HEK293 (cell line): ENCODE results near the gene ZNF865.

Experiments
- BCL11B ChIP-seq: fragments of 450-650 bp; formaldehyde crosslinking; IDR thresholded peaks from 2 replicates; pipeline ENCODE4 v1.5.1; 2016; ENCODE audit warnings: low read depth, missing biosample characterization, missing genetic modification characterization
- GLIS1 ChIP-seq: fragments of 450-650 bp; formaldehyde crosslinking; IDR thresholded peaks from 2 replicates; pipeline ENCODE4 v1.5.1; 2016; ENCODE audit warnings: missing biosample characterization, missing genetic modification characterization
- KLF9 ChIP-seq: fragments of 450-650 bp; formaldehyde crosslinking; IDR thresholded peaks from 2 replicates; pipeline ENCODE4 v1.5.1; 2016; ENCODE audit warnings: missing biosample characterization, missing genetic modification characterization, low read depth
- REPIN1 ChIP-seq: fragments of 450-650 bp; formaldehyde crosslinking; IDR thresholded peaks from 2 replicates; pipeline ENCODE4 v1.5.1; 2017; ENCODE audit warnings: missing biosample characterization, missing genetic modification characterization, low read depth
- SCRT2 ChIP-seq: fragments of 450-650 bp; formaldehyde crosslinking; IDR thresholded peaks from 2 replicates; pipeline ENCODE4 v1.5.1; 2016; ENCODE audit warnings: missing biosample characterization, missing genetic modification characterization
- ZBTB1 ChIP-seq: fragments of 450-650 bp; formaldehyde crosslinking; IDR thresholded peaks from 2 replicates; pipeline ENCODE4 v1.5.1; 2016; ENCODE audit warnings: missing biosample characterization, missing genetic modification characterization
- ZBTB8A ChIP-seq: fragments of 450-650 bp; formaldehyde crosslinking; IDR thresholded peaks from 2 replicates; pipeline ENCODE4 v1.5.1; 2016; ENCODE audit warnings: missing biosample characterization, missing genetic modification characterization
- ZIC2 ChIP-seq: fragments of 450-650 bp; formaldehyde crosslinking; IDR thresholded peaks from 2 replicates; pipeline ENCODE4 v1.5.1; 2016; ENCODE audit warnings: missing biosample characterization, missing genetic modification characterization
- ZNF140 ChIP-seq: fragments of 450-650 bp; formaldehyde crosslinking; IDR thresholded peaks from 2 replicates; pipeline ENCODE4 v1.5.1; 2016; ENCODE audit warnings: missing biosample characterization, missing genetic modification characterization
- ZNF169 ChIP-seq: fragments of 450-650 bp; formaldehyde crosslinking; IDR thresholded peaks from 2 replicates; pipeline ENCODE4 v1.5.1; 2016; ENCODE audit warnings: missing biosample characterization, missing genetic modification characterization
- ZNF174 ChIP-seq: fragments of 450-650 bp; formaldehyde crosslinking; IDR thresholded peaks from 2 replicates; pipeline ENCODE4 v1.5.0; 2017; ENCODE audit warnings: missing biosample characterization, mild to moderate bottlenecking, missing genetic modification characterization
- ZNF184 ChIP-seq: fragments of 450-650 bp; IDR thresholded peaks from 2 replicates; pipeline ENCODE4 v1.5.1; 2018; ENCODE audit warnings: missing biosample characterization, mild to moderate bottlenecking, missing genetic modification characterization
- ZNF2 ChIP-seq: fragments of 450-650 bp; formaldehyde crosslinking; IDR thresholded peaks from 2 replicates; pipeline ENCODE4 v1.5.1; 2016; ENCODE audit warnings: missing biosample characterization, missing genetic modification characterization
- ZNF292 ChIP-seq: fragments of 450-650 bp; formaldehyde crosslinking; IDR thresholded peaks from 2 replicates; pipeline ENCODE4 v1.5.1; 2016; ENCODE audit warnings: low read depth, missing biosample characterization, missing genetic modification characterization, borderline replicate concordance
- ZNF341 ChIP-seq: fragments of 450-650 bp; formaldehyde crosslinking; IDR thresholded peaks from 2 replicates; pipeline ENCODE4; 2016; ENCODE audit warnings: low read depth, missing biosample characterization, missing genetic modification characterization
- ZNF394 ChIP-seq: fragments of 450-650 bp; formaldehyde crosslinking; IDR thresholded peaks from 2 replicates; pipeline ENCODE4 v1.5.1; 2016; ENCODE audit warnings: missing biosample characterization, missing genetic modification characterization, mild to moderate bottlenecking, moderate library complexity, borderline replicate concordance
- ZNF416 ChIP-seq: fragments of 450-650 bp; formaldehyde crosslinking; IDR thresholded peaks from 2 replicates; pipeline ENCODE4 v1.5.1; 2016; ENCODE audit warnings: missing biosample characterization, missing genetic modification characterization
- ZNF423 ChIP-seq: fragments of 450-650 bp; formaldehyde crosslinking; IDR thresholded peaks from 2 replicates; pipeline ENCODE4 v1.5.1; 2016; ENCODE audit warnings: missing biosample characterization, missing genetic modification characterization
- ZNF560 ChIP-seq: fragments of 450-650 bp; formaldehyde crosslinking; IDR thresholded peaks from 2 replicates; pipeline ENCODE4 v1.5.1; 2017; ENCODE audit warnings: missing biosample characterization, missing genetic modification characterization, borderline replicate concordance
- ZNF600 ChIP-seq: fragments of 450-650 bp; formaldehyde crosslinking; IDR thresholded peaks from 2 replicates; pipeline ENCODE4 v1.5.1; 2016; ENCODE audit warnings: missing biosample characterization, missing genetic modification characterization
- ZNF624 ChIP-seq: fragments of 450-650 bp; formaldehyde crosslinking; IDR thresholded peaks from 2 replicates; pipeline ENCODE4 v1.5.1; 2017; ENCODE audit warnings: missing biosample characterization, missing genetic modification characterization
- ZNF76 ChIP-seq: fragments of 450-650 bp; formaldehyde crosslinking; IDR thresholded peaks from 2 replicates; pipeline ENCODE4; 2016; ENCODE audit warnings: low read depth, missing biosample characterization, missing genetic modification characterization, borderline replicate concordance
- ZNF785 ChIP-seq: fragments of 450-650 bp; formaldehyde crosslinking; IDR thresholded peaks from 2 replicates; pipeline ENCODE4 v1.5.1; 2016; ENCODE audit warnings: missing biosample characterization, missing genetic modification characterization
- ZNF792 ChIP-seq: fragments of 450-650 bp; formaldehyde crosslinking; IDR thresholded peaks from 2 replicates; pipeline ENCODE4 v1.5.1; 2016; ENCODE audit warnings: missing biosample characterization, missing genetic modification characterization
- ZNF830 ChIP-seq: fragments of 450-650 bp; IDR thresholded peaks from 2 replicates; pipeline ENCODE4 v1.5.0; 2018; ENCODE audit warnings: missing biosample characterization, missing genetic modification characterization, low read depth, mild to moderate bottlenecking, moderate library complexity
- ZNF843 ChIP-seq: fragments of 450-650 bp; formaldehyde crosslinking; IDR thresholded peaks from 2 replicates; pipeline ENCODE4 v1.5.1; 2016; ENCODE audit warnings: missing biosample characterization, missing genetic modification characterization
- TF ChIP-seq, protein P1 (sequence below): fragments of 450-650 bp; formaldehyde crosslinking; IDR thresholded peaks from 2 replicates; pipeline ENCODE4 v1.5.1; 2016; ENCODE audit warnings: missing biosample characterization, missing genetic modification characterization
- TF ChIP-seq, protein P2 (sequence below): fragments of 450-650 bp; formaldehyde crosslinking; IDR thresholded peaks from 2 replicates; pipeline ENCODE4 v1.5.1; 2016; ENCODE audit warnings: missing biosample characterization, missing genetic modification characterization
- TF ChIP-seq, protein P3 (sequence below): fragments of 450-650 bp; formaldehyde crosslinking; IDR thresholded peaks from 2 replicates; pipeline ENCODE4 v1.5.1; 2016; ENCODE audit warnings: missing biosample characterization, missing genetic modification characterization
- TF ChIP-seq, protein P4 (sequence below): fragments of 450-650 bp; formaldehyde crosslinking; IDR thresholded peaks from 2 replicates; pipeline ENCODE4 v1.5.1; 2016; ENCODE audit warnings: missing biosample characterization, missing genetic modification characterization, borderline replicate concordance
- TF ChIP-seq, protein P5 (sequence below): fragments of 450-650 bp; formaldehyde crosslinking; IDR thresholded peaks from 2 replicates; pipeline ENCODE4 v1.5.1; 2017; ENCODE audit warnings: missing biosample characterization, missing genetic modification characterization

ZNF865 gene

DNA sequence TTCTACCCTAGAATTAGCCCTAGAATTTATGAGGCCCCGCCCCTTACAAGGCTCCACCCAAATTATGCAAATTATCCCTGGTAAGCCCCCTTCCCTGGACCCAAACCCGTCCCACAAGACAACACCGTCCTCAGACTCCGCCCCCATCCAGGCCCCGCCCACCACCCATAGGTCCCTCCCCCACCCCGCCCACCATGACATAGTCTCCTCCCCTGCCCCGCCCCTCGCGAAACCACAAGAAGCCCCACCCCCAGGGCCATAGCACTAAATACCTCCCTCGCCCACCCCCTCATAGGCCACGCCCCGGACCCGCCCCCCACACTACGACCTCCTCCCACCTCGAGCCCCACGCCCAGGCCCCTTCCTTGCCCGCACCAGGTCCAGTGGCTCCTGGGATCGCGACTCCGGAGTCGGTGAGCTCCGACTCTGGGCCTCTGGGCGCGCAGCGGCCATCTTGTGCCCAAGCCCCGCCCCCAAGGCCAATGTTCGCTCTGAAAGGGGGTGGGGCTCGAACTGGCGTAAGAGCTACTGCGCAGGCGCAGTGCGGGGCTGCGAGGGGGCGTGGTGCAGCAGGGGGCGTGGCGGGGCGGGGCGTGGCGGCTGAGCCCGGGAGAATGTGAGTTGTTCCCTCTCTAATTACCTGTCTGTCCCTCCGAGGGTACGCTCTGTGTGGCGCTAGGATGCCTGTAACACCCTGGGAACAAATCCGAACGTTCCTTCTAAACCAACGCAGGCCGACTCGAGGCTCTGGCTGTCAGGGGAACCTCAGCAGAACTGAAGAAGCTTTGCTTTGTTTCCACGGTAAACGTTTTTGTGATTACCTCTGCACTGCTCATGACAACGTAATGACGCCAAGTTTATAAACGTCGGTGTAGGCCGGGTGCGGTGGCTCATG lies 18.9 kb downstream of the ZNF865 start, which contains the start of gene ZNF784 (continued):
- TF ChIP-seq ZNF292 (tag by site-specific recombination) (no peak), ZNF416 (tag by site-specific recombination) (no peak), SCRT2 (tag by site-specific recombination) (0 out of 2 replicates have a peak, but pooled peaks have one; percentile 8), ZNF2 (tag by site-specific recombination) (no peak), ZNF843 (0 out of 2 replicates have a peak, but pooled peaks have one; percentile 23), ZIC2 (tag by site-specific recombination) (no peak), ZNF560 (no peak), ZBTB8A (tag by site-specific recombination) (no peak), ZNF423 (tag by site-specific recombination) (no peak), ZNF169 (no peak), REPIN1 (tag by site-specific recombination) (no peak), KLF9 (peak; percentile 100), ZNF184 (tag by site-specific recombination) (no peak), ZNF830 (tag by site-specific recombination) (no peak), ZNF624 (no peak), ZNF785 (tag by site-specific recombination) (no peak), ZNF394 (tag by site-specific recombination) (peak; percentile 31; the same call in 1 of the 2 replicates), ZNF341 (peak; percentile 82), GLIS1 (peak; percentile 51), ZBTB1 (tag by site-specific recombination) (no peak), ZNF792 (no peak), ZNF600 (tag by site-specific recombination) (peak; percentile 67), BCL11B (tag by site-specific recombination) (no peak), ZNF140 (tag by site-specific recombination) (no peak), ZNF76 (tag by site-specific recombination) (0 out of 2 replicates have a peak, but pooled peaks have one; percentile 35), ZNF174 (no peak)
- TF ChIP-seq, protein P1, sequence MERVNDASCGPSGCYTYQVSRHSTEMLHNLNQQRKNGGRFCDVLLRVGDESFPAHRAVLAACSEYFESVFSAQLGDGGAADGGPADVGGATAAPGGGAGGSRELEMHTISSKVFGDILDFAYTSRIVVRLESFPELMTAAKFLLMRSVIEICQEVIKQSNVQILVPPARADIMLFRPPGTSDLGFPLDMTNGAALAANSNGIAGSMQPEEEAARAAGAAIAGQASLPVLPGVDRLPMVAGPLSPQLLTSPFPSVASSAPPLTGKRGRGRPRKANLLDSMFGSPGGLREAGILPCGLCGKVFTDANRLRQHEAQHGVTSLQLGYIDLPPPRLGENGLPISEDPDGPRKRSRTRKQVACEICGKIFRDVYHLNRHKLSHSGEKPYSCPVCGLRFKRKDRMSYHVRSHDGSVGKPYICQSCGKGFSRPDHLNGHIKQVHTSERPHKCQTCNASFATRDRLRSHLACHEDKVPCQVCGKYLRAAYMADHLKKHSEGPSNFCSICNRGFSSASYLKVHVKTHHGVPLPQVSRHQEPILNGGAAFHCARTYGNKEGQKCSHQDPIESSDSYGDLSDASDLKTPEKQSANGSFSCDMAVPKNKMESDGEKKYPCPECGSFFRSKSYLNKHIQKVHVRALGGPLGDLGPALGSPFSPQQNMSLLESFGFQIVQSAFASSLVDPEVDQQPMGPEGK (tag by site-specific recombination), result peak; percentile 44
- TF ChIP-seq, protein P2, sequence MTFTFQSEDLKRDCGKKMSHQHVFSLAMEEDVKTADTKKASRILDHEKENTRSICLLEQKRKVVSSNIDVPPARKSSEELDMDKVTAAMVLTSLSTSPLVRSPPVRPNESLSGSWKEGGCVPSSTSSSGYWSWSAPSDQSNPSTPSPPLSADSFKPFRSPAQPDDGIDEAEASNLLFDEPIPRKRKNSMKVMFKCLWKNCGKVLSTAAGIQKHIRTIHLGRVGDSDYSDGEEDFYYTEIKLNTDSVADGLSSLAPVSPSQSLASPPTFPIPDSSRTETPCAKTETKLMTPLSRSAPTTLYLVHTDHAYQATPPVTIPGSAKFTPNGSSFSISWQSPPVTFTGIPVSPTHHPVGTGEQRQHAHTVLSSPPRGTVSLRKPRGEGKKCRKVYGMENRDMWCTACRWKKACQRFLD (tag by site-specific recombination), result no peak
- TF ChIP-seq, protein P3, sequence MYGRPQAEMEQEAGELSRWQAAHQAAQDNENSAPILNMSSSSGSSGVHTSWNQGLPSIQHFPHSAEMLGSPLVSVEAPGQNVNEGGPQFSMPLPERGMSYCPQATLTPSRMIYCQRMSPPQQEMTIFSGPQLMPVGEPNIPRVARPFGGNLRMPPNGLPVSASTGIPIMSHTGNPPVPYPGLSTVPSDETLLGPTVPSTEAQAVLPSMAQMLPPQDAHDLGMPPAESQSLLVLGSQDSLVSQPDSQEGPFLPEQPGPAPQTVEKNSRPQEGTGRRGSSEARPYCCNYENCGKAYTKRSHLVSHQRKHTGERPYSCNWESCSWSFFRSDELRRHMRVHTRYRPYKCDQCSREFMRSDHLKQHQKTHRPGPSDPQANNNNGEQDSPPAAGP (tag by site-specific recombination), result no peak
- TF ChIP-seq, protein P4, sequence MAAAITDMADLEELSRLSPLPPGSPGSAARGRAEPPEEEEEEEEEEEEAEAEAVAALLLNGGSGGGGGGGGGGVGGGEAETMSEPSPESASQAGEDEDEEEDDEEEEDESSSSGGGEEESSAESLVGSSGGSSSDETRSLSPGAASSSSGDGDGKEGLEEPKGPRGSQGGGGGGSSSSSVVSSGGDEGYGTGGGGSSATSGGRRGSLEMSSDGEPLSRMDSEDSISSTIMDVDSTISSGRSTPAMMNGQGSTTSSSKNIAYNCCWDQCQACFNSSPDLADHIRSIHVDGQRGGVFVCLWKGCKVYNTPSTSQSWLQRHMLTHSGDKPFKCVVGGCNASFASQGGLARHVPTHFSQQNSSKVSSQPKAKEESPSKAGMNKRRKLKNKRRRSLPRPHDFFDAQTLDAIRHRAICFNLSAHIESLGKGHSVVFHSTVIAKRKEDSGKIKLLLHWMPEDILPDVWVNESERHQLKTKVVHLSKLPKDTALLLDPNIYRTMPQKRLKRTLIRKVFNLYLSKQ (tag by site-specific recombination), result no peak
- TF ChIP-seq, protein P5, sequence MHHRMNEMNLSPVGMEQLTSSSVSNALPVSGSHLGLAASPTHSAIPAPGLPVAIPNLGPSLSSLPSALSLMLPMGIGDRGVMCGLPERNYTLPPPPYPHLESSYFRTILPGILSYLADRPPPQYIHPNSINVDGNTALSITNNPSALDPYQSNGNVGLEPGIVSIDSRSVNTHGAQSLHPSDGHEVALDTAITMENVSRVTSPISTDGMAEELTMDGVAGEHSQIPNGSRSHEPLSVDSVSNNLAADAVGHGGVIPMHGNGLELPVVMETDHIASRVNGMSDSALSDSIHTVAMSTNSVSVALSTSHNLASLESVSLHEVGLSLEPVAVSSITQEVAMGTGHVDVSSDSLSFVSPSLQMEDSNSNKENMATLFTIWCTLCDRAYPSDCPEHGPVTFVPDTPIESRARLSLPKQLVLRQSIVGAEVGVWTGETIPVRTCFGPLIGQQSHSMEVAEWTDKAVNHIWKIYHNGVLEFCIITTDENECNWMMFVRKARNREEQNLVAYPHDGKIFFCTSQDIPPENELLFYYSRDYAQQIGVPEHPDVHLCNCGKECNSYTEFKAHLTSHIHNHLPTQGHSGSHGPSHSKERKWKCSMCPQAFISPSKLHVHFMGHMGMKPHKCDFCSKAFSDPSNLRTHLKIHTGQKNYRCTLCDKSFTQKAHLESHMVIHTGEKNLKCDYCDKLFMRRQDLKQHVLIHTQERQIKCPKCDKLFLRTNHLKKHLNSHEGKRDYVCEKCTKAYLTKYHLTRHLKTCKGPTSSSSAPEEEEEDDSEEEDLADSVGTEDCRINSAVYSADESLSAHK (tag by site-specific recombination), result no peak
